IPS-15b (cell line): ENCODE data around the gene GALNT8.

Source experiments
- H3K27me3 ChIP-seq: one replicate; pipeline ENCODE4 v1.6.1; 2013; ENCODE audit warnings: low read length; ENCODE audit not compliant: control insufficient read depth, insufficient read depth
- H3K36me3 ChIP-seq: one replicate; pipeline ENCODE4 v1.6.1; 2013; ENCODE audit warnings: low read length; ENCODE audit not compliant: control insufficient read depth, insufficient read depth
- H3K4me1 ChIP-seq: one replicate; pipeline ENCODE4 v1.6.1; 2013; ENCODE audit warnings: mild to moderate bottlenecking, low read length; ENCODE audit not compliant: control insufficient read depth, insufficient read depth
- H3K4me3 ChIP-seq: one replicate; pipeline ENCODE4 v1.5.1; 2013; ENCODE audit warnings: low read depth, low read length
- H3K9ac ChIP-seq: one replicate; pipeline ENCODE4 v1.6.1; 2013; ENCODE audit warnings: low read depth, mild to moderate bottlenecking, low read length
- H3K9me3 ChIP-seq: one replicate; pipeline ENCODE4 v1.6.1; 2013; ENCODE audit warnings: mild to moderate bottlenecking, low read length; ENCODE audit not compliant: control insufficient read depth, insufficient read depth

The GALNT8 gene

GRCh38 chr12:4819654-4820053, 99.5 kb downstream of the GALNT8 start:
- H3K4me1 ChIP-seq = no peaks in the 10 kb centered on the region

DNA sequence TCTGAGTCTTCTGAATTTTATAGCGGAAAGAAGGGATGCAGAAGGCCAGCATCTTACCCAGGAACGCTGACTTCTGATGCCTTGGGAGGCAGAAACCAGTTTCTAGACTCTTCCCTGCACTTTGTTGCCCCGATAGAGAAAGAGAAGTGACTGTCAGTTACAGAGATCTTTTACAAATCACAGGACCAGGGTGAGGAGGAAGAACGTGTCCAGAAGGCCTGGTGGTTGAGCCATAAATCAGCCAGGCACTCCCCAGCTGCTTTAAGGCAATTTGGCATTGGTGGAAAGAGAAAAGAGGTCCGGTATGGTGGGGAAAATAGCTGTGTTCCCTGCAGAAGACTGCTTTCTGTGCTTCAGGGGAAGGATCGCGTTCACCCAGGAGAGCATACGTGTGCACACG, 100.8 kb downstream of the GALNT8 start:
- Histone ChIP-seq H3K9ac (no peak overlapping the region), H3K4me3 (no peak overlapping the region), H3K9me3 (no peaks in the 10 kb centered on the region), H3K36me3 (no peaks in the 10 kb centered on the region), H3K27me3 (peaks cover 2% of the 10 kb centered on the region), H3K4me1 (no peaks in the 10 kb centered on the region)

More at GRCh38 chr12:4819654-4820053, 99.5 kb downstream of the GALNT8 start:
- Histone ChIP-seq H3K27me3 (peaks cover 2% of the 10 kb centered on the region), H3K36me3 (no peaks in the 10 kb centered on the region), H3K4me3 (no peak overlapping the region), H3K9ac (no peak overlapping the region), H3K9me3 (no peaks in the 10 kb centered on the region)
